HEK293 (cell line): ENCODE results near the gene DLG1.

ENCODE experiments used
- KLF9 ChIP-seq: fragments of 450-650 bp; formaldehyde crosslinking; IDR thresholded peaks from 2 replicates; pipeline ENCODE4 v1.5.1; 2016; ENCODE audit warnings: missing biosample characterization, missing genetic modification characterization, low read depth
- OVOL3 ChIP-seq: fragments of 450-650 bp; formaldehyde crosslinking; IDR thresholded peaks from 2 replicates; pipeline ENCODE4 v1.5.1; 2016; ENCODE audit warnings: missing biosample characterization, missing genetic modification characterization
- PRDM1 ChIP-seq: fragments of 450-650 bp; formaldehyde crosslinking; IDR thresholded peaks from 2 replicates; pipeline ENCODE4; 2016; ENCODE audit warnings: missing biosample characterization, missing genetic modification characterization
- ZNF24 ChIP-seq: fragments of 450-650 bp; formaldehyde crosslinking; IDR thresholded peaks from 2 replicates; pipeline ENCODE4 v1.5.1; 2016; ENCODE audit warnings: missing biosample characterization, missing genetic modification characterization
- ZNF274 ChIP-seq, 2 experiments: fragments of 200-500 bp in 1 of 2; fragments of 450-650 bp in 1 of 2; sonication (Bioruptor generic) in 1 of 2; formaldehyde crosslinking in 1 of 2; IDR thresholded peaks; 2 replicates each; pipeline versions ENCODE4 v1.5.1 to v1.6.1; 2014 to 2016; ENCODE audit warnings: borderline replicate concordance in 1 of 2, inconsistent platforms in 1 of 2, low read length in 1 of 2, missing biosample characterization in 1 of 2, missing genetic modification characterization in 1 of 2
- ZSCAN30 ChIP-seq: fragments of 450-650 bp; IDR thresholded peaks from 2 replicates; pipeline ENCODE4 v1.5.1; 2018; ENCODE audit warnings: missing biosample characterization, mild to moderate bottlenecking, missing genetic modification characterization, moderate library complexity
- TF ChIP-seq, protein P1 (sequence below): fragments of 450-650 bp; formaldehyde crosslinking; conservative IDR thresholded peaks from 2 replicates; pipeline ENCODE4 v1.5.1; 2016; ENCODE audit warnings: low read depth, missing biosample characterization, missing genetic modification characterization
- TF ChIP-seq, protein P2 (sequence below): fragments of 450-650 bp; formaldehyde crosslinking; IDR thresholded peaks from 2 replicates; pipeline ENCODE4 v1.5.1; 2016; ENCODE audit warnings: missing biosample characterization, missing genetic modification characterization
- TF ChIP-seq, protein P3 (sequence below): fragments of 450-650 bp; formaldehyde crosslinking; optimal IDR thresholded peaks from 2 replicates; pipeline ENCODE3; 2016; ENCODE audit warnings: missing biosample characterization, mild to moderate bottlenecking, missing genetic modification characterization

DNA sequence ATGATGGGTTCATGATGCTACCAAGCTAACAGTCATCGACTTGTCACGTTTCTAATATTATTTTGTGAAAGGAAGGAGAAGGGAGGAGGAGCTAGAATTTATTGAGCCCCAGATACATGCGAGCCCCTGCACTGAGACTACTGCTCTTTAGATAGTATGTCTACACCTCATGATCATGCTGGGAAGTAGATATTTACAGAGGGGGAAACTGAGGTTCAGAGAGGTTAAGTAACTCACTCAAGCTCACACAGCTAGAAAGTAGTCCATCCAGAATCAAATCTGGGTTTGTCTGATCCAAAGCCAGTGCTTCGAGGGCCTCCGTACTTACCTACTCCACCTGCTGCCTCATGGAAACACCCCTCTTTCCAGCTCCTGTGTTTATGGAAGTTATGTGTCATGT, 38.8 kb upstream of the DLG1 start:
- TF ChIP-seq, protein P1, sequence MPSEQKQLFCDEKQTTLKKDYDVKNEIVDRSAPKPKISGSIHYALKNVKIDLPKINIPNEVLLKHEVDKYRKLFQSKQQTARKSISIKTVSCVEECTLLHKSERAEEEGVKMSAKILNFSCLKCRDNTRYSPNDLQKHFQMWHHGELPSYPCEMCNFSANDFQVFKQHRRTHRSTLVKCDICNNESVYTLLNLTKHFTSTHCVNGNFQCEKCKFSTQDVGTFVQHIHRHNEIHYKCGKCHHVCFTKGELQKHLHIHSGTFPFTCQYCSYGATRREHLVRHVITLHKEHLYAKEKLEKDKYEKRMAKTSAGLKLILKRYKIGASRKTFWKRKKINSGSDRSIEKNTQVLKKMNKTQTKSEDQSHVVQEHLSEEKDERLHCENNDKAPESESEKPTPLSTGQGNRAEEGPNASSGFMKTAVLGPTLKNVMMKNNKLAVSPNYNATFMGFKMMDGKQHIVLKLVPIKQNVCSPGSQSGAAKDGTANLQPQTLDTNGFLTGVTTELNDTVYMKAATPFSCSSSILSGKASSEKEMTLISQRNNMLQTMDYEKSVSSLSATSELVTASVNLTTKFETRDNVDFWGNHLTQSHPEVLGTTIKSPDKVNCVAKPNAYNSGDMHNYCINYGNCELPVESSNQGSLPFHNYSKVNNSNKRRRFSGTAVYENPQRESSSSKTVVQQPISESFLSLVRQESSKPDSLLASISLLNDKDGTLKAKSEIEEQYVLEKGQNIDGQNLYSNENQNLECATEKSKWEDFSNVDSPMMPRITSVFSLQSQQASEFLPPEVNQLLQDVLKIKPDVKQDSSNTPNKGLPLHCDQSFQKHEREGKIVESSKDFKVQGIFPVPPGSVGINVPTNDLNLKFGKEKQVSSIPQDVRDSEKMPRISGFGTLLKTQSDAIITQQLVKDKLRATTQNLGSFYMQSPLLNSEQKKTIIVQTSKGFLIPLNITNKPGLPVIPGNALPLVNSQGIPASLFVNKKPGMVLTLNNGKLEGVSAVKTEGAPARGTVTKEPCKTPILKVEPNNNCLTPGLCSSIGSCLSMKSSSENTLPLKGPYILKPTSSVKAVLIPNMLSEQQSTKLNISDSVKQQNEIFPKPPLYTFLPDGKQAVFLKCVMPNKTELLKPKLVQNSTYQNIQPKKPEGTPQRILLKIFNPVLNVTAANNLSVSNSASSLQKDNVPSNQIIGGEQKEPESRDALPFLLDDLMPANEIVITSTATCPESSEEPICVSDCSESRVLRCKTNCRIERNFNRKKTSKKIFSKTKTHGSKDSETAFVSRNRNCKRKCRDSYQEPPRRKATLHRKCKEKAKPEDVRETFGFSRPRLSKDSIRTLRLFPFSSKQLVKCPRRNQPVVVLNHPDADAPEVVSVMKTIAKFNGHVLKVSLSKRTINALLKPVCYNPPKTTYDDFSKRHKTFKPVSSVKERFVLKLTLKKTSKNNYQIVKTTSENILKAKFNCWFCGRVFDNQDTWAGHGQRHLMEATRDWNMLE (tag by site-specific recombination) = no peak
- TF ChIP-seq, protein P2, sequence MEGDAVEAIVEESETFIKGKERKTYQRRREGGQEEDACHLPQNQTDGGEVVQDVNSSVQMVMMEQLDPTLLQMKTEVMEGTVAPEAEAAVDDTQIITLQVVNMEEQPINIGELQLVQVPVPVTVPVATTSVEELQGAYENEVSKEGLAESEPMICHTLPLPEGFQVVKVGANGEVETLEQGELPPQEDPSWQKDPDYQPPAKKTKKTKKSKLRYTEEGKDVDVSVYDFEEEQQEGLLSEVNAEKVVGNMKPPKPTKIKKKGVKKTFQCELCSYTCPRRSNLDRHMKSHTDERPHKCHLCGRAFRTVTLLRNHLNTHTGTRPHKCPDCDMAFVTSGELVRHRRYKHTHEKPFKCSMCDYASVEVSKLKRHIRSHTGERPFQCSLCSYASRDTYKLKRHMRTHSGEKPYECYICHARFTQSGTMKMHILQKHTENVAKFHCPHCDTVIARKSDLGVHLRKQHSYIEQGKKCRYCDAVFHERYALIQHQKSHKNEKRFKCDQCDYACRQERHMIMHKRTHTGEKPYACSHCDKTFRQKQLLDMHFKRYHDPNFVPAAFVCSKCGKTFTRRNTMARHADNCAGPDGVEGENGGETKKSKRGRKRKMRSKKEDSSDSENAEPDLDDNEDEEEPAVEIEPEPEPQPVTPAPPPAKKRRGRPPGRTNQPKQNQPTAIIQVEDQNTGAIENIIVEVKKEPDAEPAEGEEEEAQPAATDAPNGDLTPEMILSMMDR (tag by site-specific recombination) = no peak
- TF ChIP-seq OVOL3 (tag by site-specific recombination) = no peak
- no peak for TF ChIP-seq ZNF24 (tag by site-specific recombination)
- no peak for TF ChIP-seq ZNF274 (IDR thresholded peaks at IDR 0.05; ENCODE audit: low read length)
- no peak for TF ChIP-seq ZNF274 (tag by site-specific recombination; IDR thresholded peaks at IDR 0.05; ENCODE audit: borderline replicate concordance)
- TF ChIP-seq, protein P3, sequence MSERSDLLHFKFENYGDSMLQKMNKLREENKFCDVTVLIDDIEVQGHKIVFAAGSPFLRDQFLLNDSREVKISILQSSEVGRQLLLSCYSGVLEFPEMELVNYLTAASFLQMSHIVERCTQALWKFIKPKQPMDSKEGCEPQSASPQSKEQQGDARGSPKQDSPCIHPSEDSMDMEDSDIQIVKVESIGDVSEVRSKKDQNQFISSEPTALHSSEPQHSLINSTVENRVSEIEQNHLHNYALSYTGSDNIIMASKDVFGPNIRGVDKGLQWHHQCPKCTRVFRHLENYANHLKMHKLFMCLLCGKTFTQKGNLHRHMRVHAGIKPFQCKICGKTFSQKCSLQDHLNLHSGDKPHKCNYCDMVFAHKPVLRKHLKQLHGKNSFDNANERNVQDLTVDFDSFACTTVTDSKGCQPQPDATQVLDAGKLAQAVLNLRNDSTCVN (tag by site-specific recombination) = no peak
- no peak for TF ChIP-seq PRDM1 (tag by site-specific recombination)
- TF ChIP-seq KLF9 (tag by site-specific recombination) = no peak
- no peak for TF ChIP-seq ZSCAN30 (tag by site-specific recombination)
